Endothelial cell of umbilical vein (primary cell): Measurements from ENCODE around the gene DUSP2. TPM values are rescaled to one million over a fixed set of nuclear protein-coding genes. Genes with fewer than 3 reads are reported as not detected.

Source experiments
- BruUV-seq: library from RNA; stranded (reverse); fragments of 400-500 nt; replicated peaks from 2 replicates; lab custom pipeline; 2021; lab: Mats Ljungman, UMichigan
- CTCF ChIA-PET: fragments of 300-600, 350-600 bp; sonication (Branson Sonifier 250); formaldehyde crosslinking; loops from one replicate; lab custom pipeline; 2021; ENCODE audit warnings: antibody characterized with exemption, inconsistent platforms; lab: Charles Lee
- POLR2A ChIA-PET: fragments of 300-600, 350-600 bp; sonication (Branson Sonifier 250); formaldehyde crosslinking; loops from one replicate; lab custom pipeline; 2021; ENCODE audit warnings: antibody characterized with exemption, inconsistent platforms; lab: Charles Lee
- DNase-seq: peaks from one replicate; pipeline ENCODE4 v3.0.0-alpha.2; 2011; ENCODE audit warnings: low read depth, low spot score
- FAIRE-seq: peaks from 2 replicates; lab custom pipeline; 2011; peaks lifted over from hg19 to GRCh38; lab: Jason Lieb, UNC
- H2AFZ ChIP-seq: 2 replicates; pipeline ENCODE4 v1.6.0; 2012; ENCODE audit warnings: low read depth, low read length, control low read depth, inconsistent platforms
- H3K27ac ChIP-seq: 2 replicates; pipeline ENCODE4 v1.5.1; 2011; ENCODE audit warnings: low read depth, mild to moderate bottlenecking, control low read depth, low read length, moderate library complexity; ENCODE audit not compliant: insufficient read depth
- H3K27me3 ChIP-seq, 2 experiments: 2 replicates each; pipeline versions ENCODE4 v1.6.0 to v1.6.1; 2011; ENCODE audit warnings: low read length in 2 of 2, mixed read lengths in 1 of 2; ENCODE audit not compliant: control insufficient read depth in 2 of 2, insufficient read depth in 2 of 2
- H3K36me3 ChIP-seq, 2 experiments: 2 replicates in 1 of 2; 3 replicates in 1 of 2; pipeline ENCODE4 v1.5.1; 2011; ENCODE audit warnings: low read length in 2 of 2, mild to moderate bottlenecking in 1 of 2, moderate library complexity in 1 of 2; ENCODE audit not compliant: control insufficient read depth in 2 of 2, insufficient read depth in 2 of 2; ENCODE audit errors: extremely low read depth in 1 of 2
- H3K4me1 ChIP-seq: 3 replicates; pipeline ENCODE4 v1.5.1; 2011; ENCODE audit warnings: mild to moderate bottlenecking, low read length; ENCODE audit not compliant: control insufficient read depth, insufficient read depth; ENCODE audit errors: extremely low read depth
- H3K4me2 ChIP-seq: 2 replicates; pipeline ENCODE4 v1.6.1; 2011; ENCODE audit warnings: low read length, control low read depth, mixed read lengths; ENCODE audit not compliant: insufficient read depth
- H3K4me3 ChIP-seq, 3 experiments: fragments of 200-600 bp in 1 of 3; sonication (generic), shearing (Covaris generic) in 1 of 3; replicated peaks in 1 of 3; 2 replicates each; pipeline ENCODE4 v1.5.1; 2011 to 2016; ENCODE audit warnings: control low read depth in 3 of 3, low read length in 3 of 3, mild to moderate bottlenecking in 2 of 3, inconsistent platforms in 1 of 3, low read depth in 1 of 3, moderate library complexity in 1 of 3; ENCODE audit not compliant: insufficient read depth in 1 of 3
- H3K79me2 ChIP-seq: 2 replicates; pipeline ENCODE4 v1.6.0; 2012; ENCODE audit warnings: low read length, inconsistent platforms; ENCODE audit not compliant: control insufficient read depth, insufficient read depth
- H3K9ac ChIP-seq: replicated peaks from 2 replicates; pipeline ENCODE3; 2011; ENCODE audit warnings: low read length, control low read depth; ENCODE audit not compliant: insufficient read depth; ENCODE audit errors: extremely low read depth
- H3K9me1 ChIP-seq: replicated peaks from 3 replicates; pipeline ENCODE4 v1.6.0; 2011; ENCODE audit warnings: mild to moderate bottlenecking, low read length; ENCODE audit not compliant: control insufficient read depth, insufficient read depth; ENCODE audit errors: extremely low read depth
- H3K9me3 ChIP-seq: replicated peaks from 2 replicates; pipeline ENCODE4 v1.5.1; 2012; ENCODE audit warnings: low read length, inconsistent platforms; ENCODE audit not compliant: control insufficient read depth, insufficient read depth
- H4K20me1 ChIP-seq: replicated peaks from 2 replicates; pipeline ENCODE3; 2011; ENCODE audit warnings: mild to moderate bottlenecking, low read length; ENCODE audit not compliant: control insufficient read depth, insufficient read depth; ENCODE audit errors: extremely low read depth
- EZH2 ChIP-seq: IDR thresholded peaks from 2 replicates; pipeline ENCODE4 v1.6.1; 2012; ENCODE audit warnings: borderline replicate concordance, low read depth, mild to moderate bottlenecking, moderate library complexity, low read length, inconsistent platforms; ENCODE audit not compliant: severe bottlenecking
- FOS ChIP-seq: IDR thresholded peaks from 2 replicates; pipeline ENCODE4 v1.6.1; 2011; ENCODE audit warnings: mild to moderate bottlenecking, low read length, moderate library complexity, borderline replicate concordance; ENCODE audit not compliant: insufficient read depth
- GATA2 ChIP-seq: IDR thresholded peaks from 2 replicates; pipeline ENCODE4 v1.7.0; 2011; ENCODE audit warnings: low read depth, mild to moderate bottlenecking, moderate library complexity, mixed read lengths, low read length; ENCODE audit not compliant: insufficient read length, insufficient read depth
- JUN ChIP-seq: IDR thresholded peaks from 2 replicates; pipeline ENCODE4 v1.6.1; 2011; ENCODE audit warnings: borderline replicate concordance, low read depth; ENCODE audit not compliant: insufficient read length, insufficient read depth
- MAX ChIP-seq: IDR thresholded peaks from 2 replicates; pipeline ENCODE4 v1.6.1; 2011; ENCODE audit not compliant: insufficient read depth, insufficient read length
- MYC ChIP-seq: IDR thresholded peaks from one replicate; pipeline ENCODE4 v1.6.1; 2011; ENCODE audit warnings: mild to moderate bottlenecking, low read depth, low read length
- POLR2A ChIP-seq: IDR thresholded peaks from 2 replicates; pipeline ENCODE4 v1.6.1; 2012; ENCODE audit warnings: low read depth, mild to moderate bottlenecking, control low read depth, low read length
- POLR2AphosphoS5 ChIP-seq: IDR thresholded peaks from 2 replicates; pipeline ENCODE4 v1.6.1; 2012; ENCODE audit warnings: low read depth, mild to moderate bottlenecking, control low read depth, low read length, moderate library complexity; ENCODE audit not compliant: insufficient read depth
- dilution Hi-C: fragments of 300-500 bp; cut with MboI; formaldehyde crosslinking; loops from one replicate; pipeline ENCODE4 v1.15.0; 2019; ENCODE audit warnings: low sequenced_read_pairs; ENCODE audit not compliant: extremely low pct_ligation_motif_present
- intact Hi-C: fragments of 100-400 bp; cut with micrococcal nuclease; formaldehyde crosslinking; loops from one replicate; pipeline ENCODE4 v1.10.0; 2022
- polyA plus RNA-seq, 4 experiments: library from polyadenylated mRNA; depleted of rRNA in 3 of 4; stranded (reverse) in 3 of 4; unstranded in 1 of 4; fragments of >200 nt; gene quantifications; 2 replicates each; pipeline versions ENCODE4 v1.2.1 to v1.2.3, GENCODE V29; 2011 to 2012; ENCODE audit warnings: missing spikeins in 1 of 4
- total RNA-seq: library from RNA; stranded (reverse); gene quantifications from 2 replicates; pipeline ENCODE4 v1.2.3, GENCODE V29; 2021
- TF ChIP-seq, protein P1 (sequence below), 2 donors: IDR thresholded peaks; 1 replicate in 1 of 2; 2 replicates in 1 of 2; pipeline ENCODE4 v1.5.1; 2011; ENCODE audit warnings: low read length in 2 of 2, mild to moderate bottlenecking in 2 of 2, moderate library complexity in 2 of 2, control low read depth in 1 of 2, inconsistent platforms in 1 of 2, low read depth in 1 of 2; ENCODE audit not compliant: insufficient read depth in 1 of 2; ENCODE audit errors: extremely low read depth in 1 of 2

The DUSP2 gene
- total and polyA plus RNA-seq, 2 donors (not counting 3 experiments of a cell fraction or from before 2014, with no cell fraction given), result 0.33 TPM

GRCh38 chr2:96147593-96148201, 2.5 kb upstream of the DUSP2 start:
- intact Hi-C loops, result no loop called here
- Histone ChIP-seq H3K4me3 (no peak overlapping the region), H3K4me1 (no peaks in the 10 kb centered on the region), H3K27me3 (no peaks in the 10 kb centered on the region), H3K9ac (no peak overlapping the region), H4K20me1 (no peaks in the 10 kb centered on the region), H3K79me2 (no peaks in the 10 kb centered on the region), H3K9me1 (no peaks in the 10 kb centered on the region), H2AFZ (no peak overlapping the region), H3K4me2 (no peak overlapping the region), H3K27ac (no peak overlapping the region), H3K36me3 (no peaks in the 10 kb centered on the region), H3K9me3 (no peaks in the 10 kb centered on the region)
- POLR2A ChIA-PET, result no interaction called here
- BruUV-seq, result no TSS peak
- TF ChIP-seq JUN (no peak), EZH2 (no peak), MYC (no peak), POLR2A (no peak), FOS (no peak), MAX (no peak)
- FAIRE-seq, result no peak
- CTCF ChIA-PET, result interaction anchor here (0.7 to 3.5 kb wide), 3 partner anchors 10 to 155 kb away, joined by 3 to 15 read pairs (median 10); partner anchors contain the start of gene ASTL
- dilution Hi-C loops, result no loop called here
- DNase-seq, result no peak

GRCh38 chr2:96146881-96147592, 1.8 kb upstream of the DUSP2 start:
- BruUV-seq, result no TSS peak
- CTCF ChIA-PET, result interaction anchor here (2.3 to 3.5 kb wide), 2 partner anchors 9 to 27 kb away, joined by 10 to 15 read pairs; partner anchors contain the start of gene ASTL
- TF ChIP-seq JUN (no peak), MYC (no peak), GATA2 (no peak), EZH2 (no peak), FOS (no peak), POLR2A (no peak), MAX (no peak), POLR2AphosphoS5 (no peak)
- TF ChIP-seq, protein P1, sequence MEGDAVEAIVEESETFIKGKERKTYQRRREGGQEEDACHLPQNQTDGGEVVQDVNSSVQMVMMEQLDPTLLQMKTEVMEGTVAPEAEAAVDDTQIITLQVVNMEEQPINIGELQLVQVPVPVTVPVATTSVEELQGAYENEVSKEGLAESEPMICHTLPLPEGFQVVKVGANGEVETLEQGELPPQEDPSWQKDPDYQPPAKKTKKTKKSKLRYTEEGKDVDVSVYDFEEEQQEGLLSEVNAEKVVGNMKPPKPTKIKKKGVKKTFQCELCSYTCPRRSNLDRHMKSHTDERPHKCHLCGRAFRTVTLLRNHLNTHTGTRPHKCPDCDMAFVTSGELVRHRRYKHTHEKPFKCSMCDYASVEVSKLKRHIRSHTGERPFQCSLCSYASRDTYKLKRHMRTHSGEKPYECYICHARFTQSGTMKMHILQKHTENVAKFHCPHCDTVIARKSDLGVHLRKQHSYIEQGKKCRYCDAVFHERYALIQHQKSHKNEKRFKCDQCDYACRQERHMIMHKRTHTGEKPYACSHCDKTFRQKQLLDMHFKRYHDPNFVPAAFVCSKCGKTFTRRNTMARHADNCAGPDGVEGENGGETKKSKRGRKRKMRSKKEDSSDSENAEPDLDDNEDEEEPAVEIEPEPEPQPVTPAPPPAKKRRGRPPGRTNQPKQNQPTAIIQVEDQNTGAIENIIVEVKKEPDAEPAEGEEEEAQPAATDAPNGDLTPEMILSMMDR (IDR thresholded peaks at IDR 0.05; ENCODE audit: extremely low read depth in 1 of 2, insufficient read depth in 1 of 2, low read depth in 1 of 2, low read length in 2 of 2), result no peak
- no peaks in the 10 kb centered on the region for H3K4me1 ChIP-seq
- no peak overlapping the region for H3K27ac ChIP-seq
- no peaks in the 10 kb centered on the region for H3K27me3 ChIP-seq
- H4K20me1 ChIP-seq, result no peaks in the 10 kb centered on the region
- no peak overlapping the region for H3K4me2 ChIP-seq
- intact Hi-C loops (no loop called here), dilution Hi-C loops (no loop called here)
- FAIRE-seq (no peak), DNase-seq (no peak)
- no peaks in the 10 kb centered on the region for H3K9me1 ChIP-seq
- H2AFZ ChIP-seq, result no peak overlapping the region
- no peak overlapping the region for H3K4me3 ChIP-seq
- H3K9ac ChIP-seq, result no peak overlapping the region
- no peaks in the 10 kb centered on the region for H3K36me3 ChIP-seq
- no peaks in the 10 kb centered on the region for H3K79me2 ChIP-seq
- H3K9me3 ChIP-seq, result no peaks in the 10 kb centered on the region
- POLR2A ChIA-PET, result no interaction called here
